Measurements from ENCODE around the gene DENND6B. TPM values are rescaled to one million over a fixed set of nuclear protein-coding genes. Genes with fewer than 3 reads are reported as not detected.

Gene DENND6B
- total RNA-seq, 6 donors from 2014 or later = 9.5 to 24.1 (median 12.7) TPM

GRCh38 chr22:50315289-50316113 is 11.3 kb downstream of the DENND6B start:
- Histone ChIP-seq H3K9me3 (no peaks in the 10 kb centered on the region), H3K36me3 (peaks cover 0 to 3% (median 0%) of the 10 kb centered on the region in 4 donors), H3K27me3 (no peaks in the 10 kb centered on the region), H3K4me1 (peaks cover 14 to 24% (median 16%) of the 10 kb centered on the region in 4 donors), H3K4me3 (no peak overlapping the region), H3K27ac (peak overlapping the region in 1 of 4 donors; percentile 77)
- WGBS, 2 donors = 93 to 96% methylated on average over 11 to 14 of the region's 18 CpGs
- DNase-seq (peak in 1 of 2 donors; percentile 46), ATAC-seq (ENCODE audit: low FRiP score in 2 of 2) (no peak)
- TF ChIP-seq POLR2AphosphoS5 (IDR thresholded peaks at IDR 0.05) (no peak), EP300 (IDR thresholded peaks at IDR 0.05) (no peak), POLR2A (IDR thresholded peaks at IDR 0.05) (no peak), CTCF (IDR thresholded peaks at IDR 0.05) (no peak)

- TF ChIP-seq EP300 (IDR thresholded peaks at IDR 0.05) (no peak), POLR2A (IDR thresholded peaks at IDR 0.05) (peak in 1 of 4 donors; percentile 37)
- ATAC-seq (ENCODE audit: low FRiP score in 2 of 2) = peak; percentile 63 to 69
- peak; percentile 86 to 91 for DNase-seq
- no peaks in the 10 kb centered on the region for H3K27me3 ChIP-seq
- H3K4me1 ChIP-seq = peaks cover 18 to 30% (median 22%) of the 10 kb centered on the region in 4 donors
- H3K9me3 ChIP-seq = no peaks in the 10 kb centered on the region
- H3K27ac ChIP-seq = peak overlapping the region in 3 of 4 donors; percentile 5 to 77 (median 70)
- H3K4me3 ChIP-seq = peak overlapping the region in 3 of 4 donors; percentile 23 to 33 (median 29)
- peaks cover 0 to 3% (median 0%) of the 10 kb centered on the region in 4 donors for H3K36me3 ChIP-seq
- 30 to 41% methylated on average over 17 to 27 of the region's 33 CpGs for WGBS, 2 donors
These were observed 12.1 kb downstream of the DENND6B start for GRCh38 chr22:50314455-50315288.

- ATAC-seq (ENCODE audit: low FRiP score in 2 of 2) = no peak
- WGBS, 2 donors = 50 to 58% methylated on average over 4 to 6 of the region's 14 CpGs
- H3K36me3 ChIP-seq = peaks cover 0 to 3% (median 0%) of the 10 kb centered on the region in 4 donors
- TF ChIP-seq CTCF (IDR thresholded peaks at IDR 0.05) (no peak), POLR2A (IDR thresholded peaks at IDR 0.05) (no peak), EP300 (IDR thresholded peaks at IDR 0.05) (no peak)
- no peak for DNase-seq
- H3K27ac ChIP-seq = peak overlapping the region in 3 of 4 donors; percentile 5 to 77 (median 70)
- no peaks in the 10 kb centered on the region for H3K27me3 ChIP-seq
- H3K4me1 ChIP-seq = peaks cover 23 to 36% (median 28%) of the 10 kb centered on the region in 4 donors
- no peaks in the 10 kb centered on the region for H3K9me3 ChIP-seq
- peak overlapping the region in 3 of 4 donors; percentile 23 to 33 (median 29) for H3K4me3 ChIP-seq
These were observed 12.7 kb downstream of the DENND6B start for GRCh38 chr22:50314081-50314454.

GRCh38 chr22:50313600-50313999 is 13.2 kb downstream of the DENND6B start:
- no peak overlapping the region for H3K4me3 ChIP-seq
- peaks cover 27 to 41% (median 33%) of the 10 kb centered on the region in 4 donors for H3K4me1 ChIP-seq
- H3K27ac ChIP-seq = peak overlapping the region in 1 of 4 donors; percentile 70
- no peaks in the 10 kb centered on the region for H3K9me3 ChIP-seq
- no peak for ATAC-seq (ENCODE audit: low FRiP score in 2 of 2)
- H3K27me3 ChIP-seq = no peaks in the 10 kb centered on the region
- TF ChIP-seq POLR2AphosphoS5 (IDR thresholded peaks at IDR 0.05) = no peak
- TF ChIP-seq EP300 (IDR thresholded peaks at IDR 0.05) = no peak
- no peak for TF ChIP-seq POLR2A (IDR thresholded peaks at IDR 0.05)
- TF ChIP-seq CTCF (IDR thresholded peaks at IDR 0.05) = no peak
- DNase-seq = peak in 1 of 2 donors; percentile 73
- WGBS, 2 donors = 97% methylated on average over 10 of the region's 17 CpGs; no CpG with 5 or more reads in 1 of the 2 donors
- H3K36me3 ChIP-seq = peaks cover 0 to 3% (median 0%) of the 10 kb centered on the region in 4 donors

- Histone ChIP-seq H3K4me3 (no peak overlapping the region), H3K27me3 (no peaks in the 10 kb centered on the region), H3K27ac (no peak overlapping the region), H3K9me3 (no peaks in the 10 kb centered on the region), H3K4me1 (peaks cover 31 to 47% (median 38%) of the 10 kb centered on the region in 4 donors), H3K36me3 (peaks cover 0 to 3% (median 0%) of the 10 kb centered on the region in 4 donors)
- no peak for ATAC-seq (ENCODE audit: low FRiP score in 2 of 2)
- no peak for TF ChIP-seq EP300 (IDR thresholded peaks at IDR 0.05)
- no peak for TF ChIP-seq CTCF (IDR thresholded peaks at IDR 0.05)
- TF ChIP-seq POLR2AphosphoS5 (IDR thresholded peaks at IDR 0.05) = no peak
- peak in 1 of 2 donors; percentile 50 for DNase-seq
- 89% methylated on average over 5 to 7 of the region's 7 CpGs for WGBS, 2 donors
These were observed 13.8 kb downstream of the DENND6B start for GRCh38 chr22:50313021-50313420.
